Rectal smooth muscle tissue (tissue), 1 donor: ENCODE data around the gene GRIA4.
"Not testable (repeated sequence)": the region's sequence is repeated elsewhere in the genome, so short reads cannot be mapped to it uniquely, and the experiment has no call there.

Experiments used
- H3K27ac ChIP-seq: one replicate; pipeline ENCODE4 v1.7.0; 2013; ENCODE audit warnings: low read depth, low read length, inconsistent platforms
- H3K27me3 ChIP-seq: one replicate; pipeline ENCODE4 v1.7.0; 2013; ENCODE audit warnings: low read length; ENCODE audit not compliant: control insufficient read depth, insufficient read depth
- H3K36me3 ChIP-seq: one replicate; pipeline ENCODE4 v1.7.0; 2013; ENCODE audit warnings: low read length; ENCODE audit not compliant: control insufficient read depth, insufficient read depth
- H3K4me1 ChIP-seq: one replicate; pipeline ENCODE4 v1.7.0; 2013; ENCODE audit warnings: low read length; ENCODE audit not compliant: control insufficient read depth, insufficient read depth
- H3K4me3 ChIP-seq: one replicate; pipeline ENCODE4 v1.7.0; 2013; ENCODE audit warnings: low read length
- H3K9ac ChIP-seq: one replicate; pipeline ENCODE4 v1.7.0; 2013; ENCODE audit warnings: low read length

The GRIA4 gene

GRCh38 chr11:105969756-105970155, 359.9 kb downstream of the GRIA4 start:
- Histone ChIP-seq H3K36me3 (no peaks in the 10 kb centered on the region), H3K27me3 (no peaks in the 10 kb centered on the region), H3K4me1 (no peaks in the 10 kb centered on the region), H3K27ac (no peak overlapping the region), H3K4me3 (no peak overlapping the region), H3K9ac (no peak overlapping the region)

DNA sequence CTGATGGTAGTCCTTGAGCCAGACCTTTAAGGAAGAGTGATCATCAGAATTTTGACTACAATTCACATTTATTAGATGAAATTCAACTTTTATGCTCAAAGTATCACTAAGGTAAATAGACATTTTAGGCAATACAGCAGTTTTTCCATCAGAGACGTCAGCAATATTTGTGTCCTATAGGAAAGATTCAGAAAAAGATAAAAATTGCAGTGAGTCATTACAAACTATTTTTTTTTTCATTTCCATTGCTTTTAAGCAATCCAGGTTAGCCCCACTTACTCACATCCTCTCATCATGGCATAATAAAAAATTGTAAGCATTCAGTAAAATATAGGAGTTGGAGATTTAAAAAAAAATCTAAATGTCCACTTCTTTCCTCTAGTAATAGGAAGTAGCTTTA, 365.3 kb downstream of the GRIA4 start:
- Histone ChIP-seq H3K27ac (no peak overlapping the region), H3K27me3 (no peaks in the 10 kb centered on the region), H3K9ac (no peak overlapping the region), H3K4me3 (no peak overlapping the region), H3K4me1 (no peaks in the 10 kb centered on the region), H3K36me3 (no peaks in the 10 kb centered on the region)

DNA sequence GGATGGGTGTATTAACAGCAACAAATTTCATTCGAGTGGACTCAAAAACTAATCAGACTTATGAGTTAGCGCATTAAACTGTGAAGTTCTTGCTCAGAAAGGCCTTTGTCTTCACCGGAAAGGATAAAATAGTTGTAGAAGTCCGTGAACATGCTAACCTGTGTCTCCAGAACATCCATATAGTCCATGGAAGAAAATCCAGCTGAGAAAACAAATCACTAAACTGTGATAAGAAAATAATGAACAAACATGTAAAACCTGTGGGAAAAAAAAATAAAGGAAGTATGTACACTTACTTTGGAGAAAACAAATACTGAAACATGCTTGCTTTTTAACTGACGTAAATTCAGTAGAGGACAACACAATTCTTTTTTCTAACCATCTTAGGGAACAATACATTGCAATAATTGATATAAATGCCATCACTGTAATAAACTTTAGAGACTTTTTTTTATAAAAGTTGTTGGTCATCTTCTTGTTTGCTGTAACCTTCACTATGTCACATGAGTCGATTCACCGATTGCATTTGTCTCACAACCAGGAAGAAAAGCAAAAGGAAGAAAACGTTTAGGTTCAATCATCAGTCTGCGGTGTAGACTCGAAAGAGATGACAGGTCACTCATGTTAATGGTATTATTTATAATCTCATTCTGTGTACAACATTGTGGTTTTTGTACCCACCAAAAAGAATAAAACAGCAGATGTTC, 370.3 kb downstream of the GRIA4 start:
- no peaks in the 10 kb centered on the region for H3K27me3 ChIP-seq
- no peak overlapping the region for H3K4me3 ChIP-seq
- no peaks in the 10 kb centered on the region for H3K4me1 ChIP-seq
- H3K27ac ChIP-seq = no peak overlapping the region
- H3K36me3 ChIP-seq = no peaks in the 10 kb centered on the region
- H3K9ac ChIP-seq = no peak overlapping the region

- Histone ChIP-seq H3K4me1 (no peaks in the 10 kb centered on the region), H3K4me3 (no peak overlapping the region), H3K9ac (no peak overlapping the region), H3K27me3 (no peaks in the 10 kb centered on the region), H3K27ac (no peak overlapping the region), H3K36me3 (no peaks in the 10 kb centered on the region)
Observed at GRCh38 chr11:105986554-105986953, 376.7 kb downstream of the GRIA4 start.

- no peaks in the 10 kb centered on the region for H3K36me3 ChIP-seq
- no peaks in the 10 kb centered on the region for H3K27me3 ChIP-seq
- H3K9ac ChIP-seq = no peak overlapping the region
- H3K27ac ChIP-seq = no peak overlapping the region
- H3K4me3 ChIP-seq = no peak overlapping the region
- no peaks in the 10 kb centered on the region for H3K4me1 ChIP-seq
Observed at GRCh38 chr11:105988197-105988596, 378.3 kb downstream of the GRIA4 start.

GRCh38 chr11:105989124-105989523, 379.3 kb downstream of the GRIA4 start:
- Histone ChIP-seq H3K27ac (no peak overlapping the region), H3K27me3 (no peaks in the 10 kb centered on the region), H3K36me3 (no peaks in the 10 kb centered on the region), H3K4me1 (no peaks in the 10 kb centered on the region), H3K4me3 (no peak overlapping the region), H3K9ac (no peak overlapping the region)

DNA sequence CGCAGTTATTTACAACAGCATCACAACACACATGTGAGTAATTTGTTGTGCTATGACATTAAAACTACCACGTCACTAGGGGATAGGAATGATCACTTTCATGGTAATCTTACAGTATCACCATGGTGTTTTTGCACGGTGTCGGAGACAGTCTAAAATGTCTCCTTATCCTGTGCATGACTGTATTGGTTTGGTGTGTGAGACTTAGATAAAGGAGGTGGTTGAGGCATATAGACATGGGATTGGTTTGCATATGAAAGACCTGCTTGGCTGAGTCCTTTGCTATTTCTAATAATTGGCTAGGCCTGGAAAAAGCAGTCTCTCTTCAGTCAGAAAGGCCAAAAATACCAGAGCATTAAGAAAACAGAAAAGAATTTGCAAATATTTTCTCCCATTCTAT, 382.0 kb downstream of the GRIA4 start:
- Histone ChIP-seq H3K27ac (no peak overlapping the region), H3K4me3 (no peak overlapping the region), H3K36me3 (peaks cover 6% of the 10 kb centered on the region), H3K9ac (no peak overlapping the region), H3K4me1 (no peaks in the 10 kb centered on the region), H3K27me3 (no peaks in the 10 kb centered on the region)

- no peak overlapping the region for H3K4me3 ChIP-seq
- no peak overlapping the region for H3K27ac ChIP-seq
- H3K27me3 ChIP-seq = no peaks in the 10 kb centered on the region
- no peaks in the 10 kb centered on the region for H3K36me3 ChIP-seq
- H3K9ac ChIP-seq = no peak overlapping the region
- no peaks in the 10 kb centered on the region for H3K4me1 ChIP-seq
Observed at GRCh38 chr11:106001304-106002012, 391.6 kb downstream of the GRIA4 start.

DNA sequence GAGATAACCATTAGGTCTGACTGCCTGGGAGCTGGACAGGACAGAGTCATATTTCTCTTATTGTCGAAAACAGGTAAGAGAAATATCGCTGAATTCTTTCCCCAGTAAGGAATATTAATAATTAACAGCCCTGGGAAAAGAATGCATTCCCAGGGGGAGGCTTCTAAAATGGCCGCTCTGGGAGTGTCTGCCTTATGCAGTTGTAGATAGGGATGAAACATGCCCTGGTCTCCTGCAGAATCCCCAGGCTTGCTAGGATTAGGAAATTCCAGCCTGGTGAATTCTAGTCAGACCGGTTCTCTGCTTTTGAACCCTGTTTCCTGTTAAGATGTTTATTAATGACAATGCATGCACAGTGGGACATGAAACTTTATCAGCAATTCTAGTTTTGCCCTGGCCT, 393.2 kb downstream of the GRIA4 start:
- H3K9ac ChIP-seq, H3K4me3 ChIP-seq, H3K27me3 ChIP-seq, H3K27ac ChIP-seq, H3K36me3 ChIP-seq, H3K4me1 ChIP-seq: not testable (repeated sequence)

DNA sequence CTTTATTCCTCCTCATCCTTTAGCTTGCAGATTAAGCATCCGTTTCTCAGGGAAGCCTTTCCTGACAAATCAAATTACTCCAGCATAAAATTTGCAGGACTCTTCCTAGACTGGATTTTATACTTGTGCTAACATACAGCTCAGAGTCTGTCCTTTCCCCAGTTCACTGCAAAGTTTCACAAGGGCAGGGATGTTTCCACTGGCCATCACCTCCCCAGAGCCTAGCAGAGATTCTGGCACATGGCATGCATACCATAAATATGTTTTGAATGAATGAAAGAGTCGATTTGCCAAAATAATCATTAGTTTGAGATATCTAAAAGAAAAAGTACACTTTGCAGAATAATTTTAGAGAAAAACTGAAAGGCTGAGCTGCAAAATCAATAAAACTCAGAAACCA, 401.6 kb downstream of the GRIA4 start:
- Histone ChIP-seq H3K27ac (no peak overlapping the region), H3K4me1 (no peaks in the 10 kb centered on the region), H3K9ac (no peak overlapping the region), H3K36me3 (peaks cover 6% of the 10 kb centered on the region), H3K27me3 (no peaks in the 10 kb centered on the region), H3K4me3 (no peak overlapping the region)

- Histone ChIP-seq H3K4me1 (no peaks in the 10 kb centered on the region), H3K9ac (no peak overlapping the region), H3K36me3 (peaks cover 6% of the 10 kb centered on the region), H3K27me3 (no peaks in the 10 kb centered on the region), H3K4me3 (no peak overlapping the region), H3K27ac (no peak overlapping the region)
Observed at GRCh38 chr11:106012744-106013143, 402.9 kb downstream of the GRIA4 start.

DNA sequence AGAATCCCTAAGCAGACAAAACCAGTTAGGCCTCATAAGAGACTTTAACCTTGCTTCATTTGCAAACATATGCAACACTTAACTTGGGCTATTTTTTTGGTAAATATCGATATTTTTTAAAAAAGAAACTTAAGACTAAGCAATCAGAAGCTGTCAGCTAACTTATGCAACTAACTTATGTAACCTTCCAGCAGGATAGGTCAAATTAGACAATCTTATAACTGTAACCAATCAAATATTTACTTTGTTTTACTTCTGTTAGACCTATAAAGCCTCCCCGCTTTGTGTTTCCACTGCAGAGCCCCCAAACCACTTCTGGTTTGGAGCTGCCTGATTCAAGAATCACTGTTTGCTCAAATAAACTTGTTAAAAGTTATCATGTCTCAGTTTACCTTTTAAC, 404.2 kb downstream of the GRIA4 start:
- no peaks in the 10 kb centered on the region for H3K4me1 ChIP-seq
- peaks cover 6% of the 10 kb centered on the region for H3K36me3 ChIP-seq
- no peaks in the 10 kb centered on the region for H3K27me3 ChIP-seq
- H3K4me3 ChIP-seq = no peak overlapping the region
- H3K27ac ChIP-seq = no peak overlapping the region
- H3K9ac ChIP-seq = no peak overlapping the region

DNA sequence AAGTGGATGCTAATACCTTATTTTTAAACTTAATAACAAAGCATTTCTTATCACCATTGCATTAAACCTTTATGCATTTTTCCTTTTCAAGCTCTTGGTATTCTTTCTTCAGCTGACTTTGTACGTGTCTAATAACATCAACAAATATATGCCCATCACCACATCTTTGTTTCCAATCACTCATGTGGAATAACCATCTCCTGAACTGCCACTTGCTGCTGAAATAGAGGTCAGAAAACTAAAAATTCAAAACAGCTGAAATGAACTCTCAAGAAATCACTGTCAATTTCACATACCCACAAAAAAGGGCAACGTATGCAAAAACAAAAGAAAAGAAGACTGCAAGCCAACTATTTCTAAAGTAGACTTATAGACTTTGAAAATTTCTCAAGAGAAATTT, 404.7 kb downstream of the GRIA4 start:
- Histone ChIP-seq H3K27ac (no peak overlapping the region), H3K9ac (no peak overlapping the region), H3K4me3 (no peak overlapping the region), H3K27me3 (no peaks in the 10 kb centered on the region), H3K36me3 (peaks cover 2% of the 10 kb centered on the region), H3K4me1 (no peaks in the 10 kb centered on the region)
